ENCODE data around the gene AKR1B1.

The AKR1B1 gene

GRCh38 chr7:134395604-134396003 lies 63.3 kb downstream of the AKR1B1 start:
- H3K4me3 ChIP-seq (ENCODE audit: low read length): no peak overlapping the region
- H3K9ac ChIP-seq (ENCODE audit: low read length): no peak overlapping the region
- H3K4me1 ChIP-seq (ENCODE audit: control insufficient read depth, insufficient read depth, low read length): no peaks in the 10 kb centered on the region
- H3K36me3 ChIP-seq (ENCODE audit: control insufficient read depth, insufficient read depth, low read length): no peaks in the 10 kb centered on the region
- no peaks in the 10 kb centered on the region for H3K27me3 ChIP-seq (ENCODE audit: control insufficient read depth, insufficient read depth, low read length)
- H3K27ac ChIP-seq (ENCODE audit: low read depth, low read length): no peak overlapping the region

GRCh38 chr7:134394056-134394455 lies 64.8 kb downstream of the AKR1B1 start:
- no peaks in the 10 kb centered on the region for H3K4me1 ChIP-seq (ENCODE audit: control insufficient read depth, insufficient read depth, low read length)
- no peaks in the 10 kb centered on the region for H3K36me3 ChIP-seq (ENCODE audit: control insufficient read depth, insufficient read depth, low read length)
- no peaks in the 10 kb centered on the region for H3K27me3 ChIP-seq (ENCODE audit: control insufficient read depth, insufficient read depth, low read length)
- no peak overlapping the region for H3K9ac ChIP-seq (ENCODE audit: low read length)
- no peak overlapping the region for H3K4me3 ChIP-seq (ENCODE audit: low read length)
- H3K27ac ChIP-seq (ENCODE audit: low read depth, low read length): no peak overlapping the region

Measured in rectal smooth muscle tissue (tissue), 1 donor.